H1 (cell line): ENCODE data around the gene SLC23A1. TPM values are rescaled to one million over a fixed set of nuclear protein-coding genes. Genes with fewer than 3 reads are reported as not detected.

Experiments
- BCL11A ChIP-seq, 2 experiments: IDR thresholded peaks; one replicate each; pipeline ENCODE4 v1.6.1; 2011; ENCODE audit warnings: low read depth in 2 of 2, low read length in 2 of 2, mild to moderate bottlenecking in 2 of 2
- CBX8 ChIP-seq: fragments of 300-800, 300-1000 bp; sonication (generic); IDR thresholded peaks from 2 replicates; pipeline ENCODE4 v1.7.1; 2016; ENCODE audit warnings: low read depth, low read length, borderline replicate concordance
- CEBPB ChIP-seq: IDR thresholded peaks from 2 replicates; pipeline ENCODE4 v1.6.1; 2012; ENCODE audit warnings: low read depth, low read length
- CHD1 ChIP-seq: IDR thresholded peaks from 2 replicates; pipeline ENCODE4 v1.6.1; 2012; ENCODE audit warnings: low read depth, low read length, improper control_type of control experiment
- EZH2 ChIP-seq: fragments of 200-600 bp; sonication (generic); IDR thresholded peaks from 2 replicates; pipeline ENCODE4 v1.7.1; 2012; ENCODE audit warnings: low read depth, mild to moderate bottlenecking, moderate library complexity, low read length, inconsistent platforms; ENCODE audit not compliant: severe bottlenecking
- FOSL1 ChIP-seq: IDR thresholded peaks from 2 replicates; pipeline ENCODE4 v1.6.1; 2011; ENCODE audit warnings: mild to moderate bottlenecking, low read depth, low read length, moderate library complexity; ENCODE audit not compliant: insufficient read depth
- MAFK ChIP-seq: IDR thresholded peaks from 2 replicates; pipeline ENCODE4 v1.6.1; 2012; ENCODE audit warnings: low read depth, mild to moderate bottlenecking, improper control_type of control experiment, low read length
- NANOG ChIP-seq: IDR thresholded peaks from 2 replicates; pipeline ENCODE4 v1.6.1; 2011; ENCODE audit warnings: low read length, low read depth, mild to moderate bottlenecking, inconsistent platforms; ENCODE audit not compliant: insufficient read depth, poor library complexity, severe bottlenecking
- PHF8 ChIP-seq: fragments of 200-600 bp; sonication (generic); conservative IDR thresholded peaks from 2 replicates; pipeline ENCODE4 v1.7.1; 2012; ENCODE audit warnings: low read depth, mild to moderate bottlenecking, inconsistent platforms, low read length, moderate library complexity
- RBBP5 ChIP-seq: IDR thresholded peaks from 2 replicates; pipeline ENCODE4 v1.7.1; 2012; ENCODE audit warnings: low read depth, mild to moderate bottlenecking, inconsistent platforms, low read length, moderate library complexity, borderline replicate concordance
- RFX5 ChIP-seq: IDR thresholded peaks from 2 replicates; pipeline ENCODE4 v1.6.1; 2011; ENCODE audit warnings: low read depth, low read length, improper control_type of control experiment, borderline replicate concordance
- RXRA ChIP-seq: IDR thresholded peaks from 2 replicates; pipeline ENCODE4 v1.6.1; 2011; ENCODE audit warnings: low read depth, mild to moderate bottlenecking, low read length, moderate library complexity; ENCODE audit not compliant: insufficient read depth
- SAP30 ChIP-seq: fragments of 300-600 bp; sonication (generic); IDR thresholded peaks from 2 replicates; pipeline ENCODE4 v1.7.1; 2012; ENCODE audit warnings: low read length, moderate library complexity, mild to moderate bottlenecking, inconsistent platforms; ENCODE audit not compliant: insufficient read depth, insufficient replicate concordance
- TAF1 ChIP-seq: IDR thresholded peaks from 2 replicates; pipeline ENCODE4 v1.6.1; 2011; ENCODE audit warnings: mild to moderate bottlenecking, low read depth, low read length
- TBP ChIP-seq: IDR thresholded peaks from 2 replicates; pipeline ENCODE4 v1.6.1; 2011; ENCODE audit warnings: low read depth, low read length, improper control_type of control experiment
- TEAD4 ChIP-seq: IDR thresholded peaks from 2 replicates; pipeline ENCODE4 v1.6.1; 2012; ENCODE audit warnings: low read depth, low read length, inconsistent platforms, mixed read lengths
- polyA plus RNA-seq, 7 experiments: library from polyadenylated mRNA; depleted of rRNA in 3 of 7; stranded (reverse) in 5 of 7; unstranded in 2 of 7; fragments of >200 nt in 5 of 7; fragments of 200-250 nt in 2 of 7; gene quantifications; 1 replicate in 5 of 7; 2 replicates in 1 of 7; 4 replicates in 1 of 7; pipeline versions ENCODE4 v1.2.1 to v1.2.3, GENCODE V29; 2011 to 2013; ENCODE audit warnings: missing spikeins in 2 of 7, mixed read lengths in 2 of 7
- total RNA-seq: library from RNA; stranded (reverse); fragmentation: NEBNext Ultra II Directional; extraction: Animal tissue kit (Norgen Biotek cat#: 25700); gene quantifications from 2 replicates; pipeline ENCODE4 v1.2.1, GENCODE V29; 2021
- TF ChIP-seq, protein P1 (sequence below), 3 experiments: IDR thresholded peaks; 1 replicate in 2 of 3; 2 replicates in 1 of 3; pipeline versions ENCODE4 v1.5.1 to v1.6.1; 2011; ENCODE audit warnings: low read length in 3 of 3, mild to moderate bottlenecking in 3 of 3, inconsistent platforms in 2 of 3, low read depth in 1 of 3, moderate library complexity in 1 of 3; ENCODE audit not compliant: insufficient read depth in 1 of 3; ENCODE audit errors: control extremely low read depth in 1 of 3
- TF ChIP-seq, protein P2 (sequence below): IDR thresholded peaks from 2 replicates; pipeline ENCODE4 v1.6.1; 2011; ENCODE audit warnings: low read length, improper control_type of control experiment
- TF ChIP-seq, protein P3 (sequence below): IDR thresholded peaks from 2 replicates; pipeline ENCODE4 v1.6.1; 2011; ENCODE audit warnings: low read depth, mild to moderate bottlenecking, low read length; ENCODE audit not compliant: insufficient read depth

The SLC23A1 gene
- total and polyA plus RNA-seq, 2 of the 8 experiments (the other 6 are each of a cell fraction or from before 2014, with no cell fraction given): not detected

DNA sequence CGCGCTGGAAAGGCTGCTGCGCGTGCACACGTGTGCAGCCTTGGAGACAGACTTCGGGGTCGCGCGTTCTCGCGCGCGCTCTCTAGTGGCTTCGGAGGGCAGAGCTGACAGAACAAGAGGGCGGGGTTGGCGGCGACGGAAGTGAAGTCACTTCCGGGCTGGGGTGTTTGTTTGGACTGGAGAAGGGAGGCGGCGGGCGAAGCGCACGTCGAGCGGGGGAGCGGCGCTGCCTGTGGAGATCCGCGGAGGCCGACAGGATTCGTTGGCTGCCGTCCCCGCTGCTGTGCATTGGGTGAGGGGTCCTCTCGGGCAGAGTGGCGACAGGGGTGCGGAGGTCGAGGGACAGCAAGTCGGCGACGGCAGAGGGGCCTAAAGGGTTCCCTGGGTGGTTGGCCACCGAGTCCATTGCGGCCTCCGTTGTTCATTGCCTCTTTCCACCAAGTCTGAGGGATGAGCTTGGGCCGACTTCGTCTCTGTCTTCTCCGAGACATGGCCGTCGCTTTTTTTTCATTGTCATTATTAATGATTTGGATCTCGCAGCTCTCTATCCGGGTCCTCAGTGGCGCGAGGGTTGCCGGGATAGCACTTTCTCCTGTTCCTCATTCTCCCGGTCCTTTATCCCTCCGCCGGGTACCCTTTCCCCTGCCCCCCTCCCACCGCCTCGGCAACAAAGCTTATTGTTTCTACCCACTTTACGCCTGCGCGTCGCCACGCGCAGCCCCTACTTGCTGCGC is 41.2 kb downstream of the SLC23A1 start, which contains the start of gene PAIP2 (continued):
- peak; percentile 47; the same call in 1 of the 2 replicates for TF ChIP-seq RFX5
- no peak for TF ChIP-seq SAP30
- TF ChIP-seq CHD1: no peak
- TF ChIP-seq NANOG: no peak
- TF ChIP-seq MAFK: no peak
- peak; percentile 98 for TF ChIP-seq PHF8
- no peak; the same call in 1 of the 2 replicates for TF ChIP-seq TEAD4
- no peak for TF ChIP-seq EZH2
- TF ChIP-seq CEBPB: peak; percentile 3; the same call in 1 of the 2 replicates
- peak; percentile 89 for TF ChIP-seq TAF1
- TF ChIP-seq, protein P1, sequence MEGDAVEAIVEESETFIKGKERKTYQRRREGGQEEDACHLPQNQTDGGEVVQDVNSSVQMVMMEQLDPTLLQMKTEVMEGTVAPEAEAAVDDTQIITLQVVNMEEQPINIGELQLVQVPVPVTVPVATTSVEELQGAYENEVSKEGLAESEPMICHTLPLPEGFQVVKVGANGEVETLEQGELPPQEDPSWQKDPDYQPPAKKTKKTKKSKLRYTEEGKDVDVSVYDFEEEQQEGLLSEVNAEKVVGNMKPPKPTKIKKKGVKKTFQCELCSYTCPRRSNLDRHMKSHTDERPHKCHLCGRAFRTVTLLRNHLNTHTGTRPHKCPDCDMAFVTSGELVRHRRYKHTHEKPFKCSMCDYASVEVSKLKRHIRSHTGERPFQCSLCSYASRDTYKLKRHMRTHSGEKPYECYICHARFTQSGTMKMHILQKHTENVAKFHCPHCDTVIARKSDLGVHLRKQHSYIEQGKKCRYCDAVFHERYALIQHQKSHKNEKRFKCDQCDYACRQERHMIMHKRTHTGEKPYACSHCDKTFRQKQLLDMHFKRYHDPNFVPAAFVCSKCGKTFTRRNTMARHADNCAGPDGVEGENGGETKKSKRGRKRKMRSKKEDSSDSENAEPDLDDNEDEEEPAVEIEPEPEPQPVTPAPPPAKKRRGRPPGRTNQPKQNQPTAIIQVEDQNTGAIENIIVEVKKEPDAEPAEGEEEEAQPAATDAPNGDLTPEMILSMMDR (IDR thresholded peaks at IDR 0.05; ENCODE audit: control extremely low read depth in 1 of 3, insufficient read depth in 1 of 3, low read depth in 1 of 3, low read length in 3 of 3): peak; percentile 65 to 89 (median 77)
- TF ChIP-seq TBP: peak; percentile 79; the same call in 1 of the 2 replicates
- TF ChIP-seq, protein P2, sequence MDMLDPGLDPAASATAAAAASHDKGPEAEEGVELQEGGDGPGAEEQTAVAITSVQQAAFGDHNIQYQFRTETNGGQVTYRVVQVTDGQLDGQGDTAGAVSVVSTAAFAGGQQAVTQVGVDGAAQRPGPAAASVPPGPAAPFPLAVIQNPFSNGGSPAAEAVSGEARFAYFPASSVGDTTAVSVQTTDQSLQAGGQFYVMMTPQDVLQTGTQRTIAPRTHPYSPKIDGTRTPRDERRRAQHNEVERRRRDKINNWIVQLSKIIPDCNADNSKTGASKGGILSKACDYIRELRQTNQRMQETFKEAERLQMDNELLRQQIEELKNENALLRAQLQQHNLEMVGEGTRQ: peak; percentile 74
- TF ChIP-seq RXRA: no peak
- no peak for TF ChIP-seq BCL11A (IDR thresholded peaks at IDR 0.05; ENCODE audit: low read depth in 2 of 2, low read length in 2 of 2)
- TF ChIP-seq FOSL1: no peak
- TF ChIP-seq, protein P3, sequence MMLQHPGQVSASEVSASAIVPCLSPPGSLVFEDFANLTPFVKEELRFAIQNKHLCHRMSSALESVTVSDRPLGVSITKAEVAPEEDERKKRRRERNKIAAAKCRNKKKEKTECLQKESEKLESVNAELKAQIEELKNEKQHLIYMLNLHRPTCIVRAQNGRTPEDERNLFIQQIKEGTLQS: no peak
- TF ChIP-seq RBBP5: peak; percentile 85; the same call in 1 of the 2 replicates
- TF ChIP-seq CBX8: no peak
